SH-SY5Y (cell line): ENCODE measurements around the gene TMEM132C.

ENCODE experiments used
- GATA2 ChIP-seq: IDR thresholded peaks from 2 replicates; pipeline ENCODE4 v1.6.1; 2011; ENCODE audit warnings: mild to moderate bottlenecking, low read depth, low read length
- GATA3 ChIP-seq: IDR thresholded peaks from 2 replicates; pipeline ENCODE4 v1.6.1; 2011; ENCODE audit warnings: low read depth, mild to moderate bottlenecking, low read length, moderate library complexity

DNA sequence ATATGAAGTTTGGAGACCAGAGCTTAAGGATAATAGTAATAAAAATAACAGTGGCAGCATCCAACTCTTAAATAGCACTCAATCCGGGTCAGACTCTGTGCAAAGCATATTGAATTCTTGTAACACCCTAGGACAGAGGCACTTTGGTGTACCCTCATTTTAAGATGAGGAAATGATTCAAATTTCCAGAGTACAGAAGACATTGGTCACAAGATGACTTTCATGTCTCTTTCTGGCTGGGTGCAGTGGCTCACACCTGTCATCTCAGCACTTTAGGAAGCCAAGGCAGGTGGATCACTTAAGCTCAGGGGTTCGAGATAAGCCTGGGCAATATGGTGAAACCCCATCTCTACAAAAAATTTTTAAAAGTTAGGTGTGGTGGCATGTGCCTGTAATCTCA is 320.9 kb downstream of the TMEM132C start:
- TF ChIP-seq GATA3 (no peak), GATA2 (no peak)
